Islet of Langerhans (tissue), 1 donor: ENCODE measurements around the gene LYG1.
"Not testable (repeated sequence)": the region's sequence is repeated elsewhere in the genome, so short reads cannot be mapped to it uniquely, and the experiment has no call there.

Source experiments
- FAIRE-seq: peaks from one replicate; lab custom pipeline; 2011; peaks lifted over from hg19 to GRCh38; lab: Jason Lieb, UNC

LYG1 gene

DNA sequence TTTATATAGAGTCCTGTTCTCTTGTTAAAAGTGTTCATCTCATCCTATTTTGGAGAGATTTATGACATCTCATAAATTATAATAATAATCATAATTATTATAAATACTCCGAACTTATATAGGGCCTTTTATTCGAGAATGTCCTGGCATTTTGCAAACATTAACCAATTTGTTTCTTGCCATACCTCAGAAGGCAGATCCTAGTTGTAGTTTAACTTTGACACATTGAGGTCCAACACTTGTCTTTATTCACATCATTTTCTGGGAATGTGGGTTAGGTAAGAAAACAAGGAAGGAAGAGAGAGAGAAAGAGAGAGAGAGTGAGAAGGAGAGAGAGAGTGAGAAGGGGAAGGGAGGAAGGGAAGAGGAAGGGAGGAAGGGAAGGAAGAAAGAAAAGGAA is at the start of gene LYG1:
Gene LYG1 (minus strand): TSS at position 101 of the 400 bp plus-strand sequence. CDS start 5,527 bp downstream, outside the sequence.
- not testable (repeated sequence) for FAIRE-seq

DNA sequence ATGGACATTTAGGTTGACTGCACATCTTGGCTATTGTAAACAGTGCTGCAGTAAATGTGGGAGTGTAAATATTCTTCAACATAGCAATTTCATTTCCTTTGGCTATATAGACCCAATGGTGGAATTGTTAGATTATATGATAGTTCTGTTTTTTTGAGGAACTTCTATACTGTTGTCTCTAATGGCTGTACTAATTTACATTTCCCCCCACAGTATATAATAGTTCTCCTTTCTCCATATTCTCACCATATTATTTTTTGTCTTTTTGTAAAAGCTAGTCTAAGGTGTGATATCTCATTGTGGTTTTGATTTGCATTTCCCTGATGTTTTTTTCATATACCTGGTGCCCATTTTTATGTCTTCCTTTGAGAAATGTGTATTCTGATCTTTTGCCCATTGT is 49.2 kb upstream of the LYG1 start:
- no peak for FAIRE-seq

DNA sequence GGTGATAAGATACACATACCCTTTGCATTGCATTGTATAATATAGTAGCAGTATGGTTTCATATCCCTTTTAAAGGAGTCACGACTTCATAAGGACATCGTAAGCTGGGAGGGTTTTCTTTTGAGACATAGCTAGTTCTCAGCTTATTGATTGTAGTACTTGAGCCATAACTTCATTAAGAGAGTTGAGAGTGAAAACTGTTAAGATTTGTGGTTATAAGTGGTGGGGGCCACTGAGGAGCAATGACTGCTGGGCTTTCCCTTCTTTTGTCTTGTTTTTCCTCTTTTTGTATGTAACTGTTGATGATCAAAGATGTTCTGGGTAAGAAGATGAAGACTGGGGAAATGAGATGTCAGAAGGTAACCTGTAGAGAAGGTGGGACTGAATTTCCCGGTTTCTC is 47.2 kb upstream of the LYG1 start:
- FAIRE-seq, result no peak

DNA sequence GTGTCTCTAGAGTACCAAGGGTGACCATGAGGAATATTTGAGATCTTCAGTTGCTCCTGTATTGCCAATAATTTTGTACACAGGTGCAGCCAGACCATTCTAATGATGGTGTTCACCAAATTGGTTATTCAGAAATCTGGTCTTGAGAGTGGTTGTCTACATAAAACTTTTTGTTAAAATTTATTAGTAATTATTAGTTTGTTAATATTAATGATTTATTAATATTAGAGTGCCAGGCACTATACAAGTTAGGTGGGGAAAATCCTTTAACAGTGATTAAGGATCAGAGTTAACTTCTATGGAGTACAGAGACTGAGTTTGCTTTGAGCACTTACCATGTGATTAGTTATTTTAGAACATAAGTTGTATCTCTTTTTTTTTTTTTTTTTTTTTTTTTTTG is 45.2 kb upstream of the LYG1 start:
- FAIRE-seq, result no peak

DNA sequence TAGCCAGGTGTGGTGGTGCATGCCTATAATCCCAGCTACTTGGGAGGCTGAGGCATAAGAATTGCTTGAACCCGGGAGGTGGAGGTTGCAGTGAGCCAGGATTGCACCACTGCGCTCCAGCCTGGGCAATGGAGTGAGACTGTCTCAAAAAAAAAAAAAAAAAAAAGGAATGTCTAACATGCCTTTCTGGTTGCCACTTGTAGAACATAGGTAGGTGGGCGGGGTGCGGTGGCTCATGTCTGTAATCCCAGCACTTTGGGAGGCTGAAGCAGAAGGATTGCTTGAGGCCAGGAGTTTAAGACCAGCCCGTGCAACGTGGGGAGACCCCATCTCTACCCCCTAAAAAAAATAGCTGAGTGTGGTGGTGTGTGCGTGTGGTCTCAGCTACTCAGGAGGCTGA is 44.4 kb upstream of the LYG1 start:
- not testable (repeated sequence) for FAIRE-seq

DNA sequence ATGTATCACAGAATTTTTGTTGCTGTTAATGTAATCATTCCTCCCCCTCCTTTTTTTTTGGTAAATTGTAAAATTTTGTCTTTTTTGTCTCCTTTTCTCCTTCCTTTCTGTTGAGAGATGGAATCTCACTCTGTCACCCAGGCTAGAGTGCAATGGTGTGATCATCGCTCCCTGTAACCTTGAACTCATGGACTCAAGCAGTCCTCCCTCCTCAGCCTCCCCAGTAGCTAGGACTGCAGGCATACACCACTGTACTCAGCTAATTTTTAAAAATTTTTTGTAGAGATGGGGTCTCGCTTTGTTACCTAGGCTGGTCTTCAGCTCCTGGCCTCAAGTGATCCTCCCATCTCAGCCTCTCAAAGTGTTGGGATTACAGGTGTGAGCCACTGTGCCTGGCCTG is 41.5 kb upstream of the LYG1 start:
- no peak for FAIRE-seq

DNA sequence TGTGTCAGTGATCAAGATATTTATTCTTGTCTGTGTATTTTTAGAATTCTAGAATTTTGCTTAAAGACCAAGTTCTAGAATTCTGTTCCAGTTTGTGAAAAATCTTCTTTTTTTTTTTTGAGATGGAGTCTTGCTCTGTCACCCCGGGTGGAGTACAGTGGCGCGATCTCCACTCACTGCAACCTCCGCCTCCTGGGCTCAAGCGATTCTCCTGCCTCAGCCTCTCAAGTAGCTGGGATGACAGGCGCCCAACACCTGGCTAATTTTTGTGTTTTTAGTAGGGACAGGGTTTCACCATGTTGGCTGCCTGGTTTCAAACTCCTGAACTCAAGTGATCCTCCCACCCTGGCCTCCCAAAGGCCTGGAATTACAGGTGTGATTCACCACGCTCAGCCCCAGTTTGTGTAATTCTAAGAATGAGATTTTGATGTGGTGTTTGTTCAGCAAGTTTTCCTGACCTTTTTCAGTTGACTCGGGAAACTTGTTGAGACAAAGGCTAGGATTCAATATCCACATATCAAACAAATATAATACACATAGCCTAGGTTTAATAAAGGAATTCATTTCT is 39.8 kb upstream of the LYG1 start:
- no peak for FAIRE-seq

DNA sequence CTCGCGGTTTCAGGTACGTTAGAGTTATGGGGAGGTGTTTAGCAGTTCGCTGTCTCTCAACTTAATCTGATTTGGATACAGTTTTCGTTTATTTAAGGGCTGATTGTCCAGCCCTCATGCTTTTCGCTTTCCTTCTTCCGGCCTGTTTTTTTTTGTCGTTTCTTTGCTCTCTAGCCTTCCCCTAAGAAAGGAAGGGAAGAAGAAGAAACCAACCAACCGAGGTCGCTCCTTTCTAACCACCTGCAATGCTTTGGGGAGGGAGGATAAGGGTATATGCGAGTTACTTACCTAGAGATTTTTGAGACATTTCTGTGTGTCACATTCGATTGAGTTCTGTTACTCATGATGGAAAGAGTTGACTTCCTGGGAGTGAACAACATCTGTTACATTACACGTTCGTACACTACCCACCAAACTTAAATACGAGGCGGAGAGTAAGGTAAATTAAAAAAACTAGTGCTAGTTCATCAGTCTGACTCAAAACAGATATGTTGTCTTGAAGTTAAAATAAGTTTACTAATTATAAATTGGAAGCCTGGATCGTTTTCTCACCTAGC is 37.1 kb upstream of the LYG1 start:
- FAIRE-seq, result no peak

DNA sequence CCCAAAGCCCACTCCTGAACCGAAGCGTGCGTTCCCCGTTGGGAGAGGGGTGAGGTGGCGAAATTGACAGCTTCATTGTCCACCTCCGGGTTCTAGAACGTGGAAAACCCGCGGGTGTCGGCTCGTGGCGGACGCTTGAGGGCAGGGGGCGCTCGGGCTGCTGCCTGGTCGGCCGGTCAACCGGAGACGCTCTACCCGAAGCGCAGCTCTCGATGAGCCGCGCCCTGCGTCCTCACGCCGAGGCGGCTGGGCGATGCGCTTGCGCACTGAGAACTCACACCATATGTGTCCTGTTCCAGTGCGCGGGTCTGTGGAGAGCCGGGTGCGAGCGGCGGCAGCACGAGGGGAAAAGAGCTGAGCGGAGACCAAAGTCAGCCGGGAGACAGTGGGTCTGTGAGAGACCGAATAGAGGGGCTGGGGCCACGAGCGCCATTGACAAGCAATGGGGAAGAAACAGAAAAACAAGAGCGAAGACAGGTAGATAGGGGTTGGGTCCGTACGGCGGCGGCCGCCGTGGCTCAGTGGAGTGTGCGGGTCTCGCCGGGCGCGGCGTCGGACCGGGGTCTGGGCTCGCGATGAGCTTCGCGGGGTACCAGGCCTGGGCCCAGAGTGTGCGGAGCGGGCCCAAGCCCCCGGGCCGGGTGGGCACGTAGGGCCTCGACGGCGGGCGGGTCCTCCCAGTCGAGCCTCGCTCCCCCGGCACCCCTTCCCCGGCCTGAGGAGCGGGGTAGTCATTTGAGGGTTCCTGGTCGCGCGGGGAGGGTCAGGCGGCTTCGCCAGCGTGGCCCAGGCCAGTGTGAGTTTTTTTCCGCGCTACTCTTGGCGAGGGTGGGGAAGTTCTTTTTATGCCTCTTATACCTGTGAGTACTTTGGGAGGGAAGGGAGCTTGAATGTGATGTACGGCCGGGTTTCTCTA is 36.4 kb upstream of the LYG1 start, which contains the start of gene EIF5B:
Gene EIF5B (plus strand): TSS at position 277 of the 916 bp plus-strand sequence. CDS start 166 bp downstream, at position 443.
- no peak for FAIRE-seq

DNA sequence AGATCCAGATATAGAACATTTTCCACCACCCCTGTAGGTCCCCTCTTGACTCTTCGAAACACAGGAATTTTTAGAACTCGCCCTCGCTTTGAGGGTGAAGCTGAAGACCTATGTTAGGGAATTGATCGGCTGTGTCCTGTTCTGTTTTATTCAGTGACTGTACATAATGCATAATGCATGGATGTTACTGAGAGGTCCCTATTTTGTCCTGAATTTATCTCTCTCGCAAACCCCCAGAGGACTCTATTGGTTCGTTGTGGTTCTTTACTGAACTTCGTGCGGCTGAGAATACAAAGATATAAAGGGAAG is 35.8 kb upstream of the LYG1 start:
- FAIRE-seq, result no peak

DNA sequence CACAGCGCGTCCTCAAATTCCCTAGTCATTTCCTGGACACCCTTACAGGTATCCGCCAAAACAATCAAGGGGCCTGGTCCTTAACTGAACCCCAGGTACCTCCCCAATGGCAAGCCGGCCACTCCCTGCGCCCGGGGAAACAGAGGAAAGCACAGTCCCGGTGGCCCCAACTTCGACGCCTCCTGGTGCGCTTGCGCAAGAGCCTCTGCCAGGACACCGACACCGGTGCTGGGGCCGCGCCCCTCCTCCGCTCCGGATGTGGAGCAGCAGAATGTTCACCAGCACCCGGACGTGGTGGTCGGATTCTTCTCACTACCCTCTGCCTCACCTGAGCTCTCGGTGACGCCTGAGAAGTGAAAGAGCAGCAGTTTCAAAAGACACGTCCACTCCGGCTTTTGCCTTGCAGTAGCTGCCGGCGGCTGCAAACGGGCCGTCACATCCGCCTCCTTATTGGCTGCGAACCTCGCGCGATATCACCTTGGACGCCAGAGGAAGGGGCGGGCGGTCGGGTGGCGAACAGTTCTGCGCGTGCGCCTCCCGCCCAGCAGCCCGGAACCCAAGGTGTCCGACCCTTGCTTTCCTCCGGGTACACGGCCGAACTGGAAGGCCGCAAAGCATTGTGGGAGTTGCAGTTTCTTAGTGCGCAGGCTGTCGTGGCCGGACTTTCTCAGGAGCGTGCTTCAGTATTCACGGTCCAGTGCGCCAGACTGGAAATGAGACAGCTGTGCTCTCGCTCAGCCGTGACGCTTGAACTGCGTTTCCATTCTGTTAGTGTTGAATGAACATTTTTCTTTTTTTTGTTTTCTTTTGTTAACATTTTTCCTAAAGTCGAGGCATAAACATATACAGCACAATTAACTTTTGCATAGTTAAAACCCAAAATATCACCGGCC is 35.2 kb upstream of the LYG1 start, which contains the start of gene TXNDC9:
Gene TXNDC9 (minus strand): TSS at position 423 of the 893 bp plus-strand sequence. CDS start 3,123 bp downstream, outside the sequence.
- no peak for FAIRE-seq

DNA sequence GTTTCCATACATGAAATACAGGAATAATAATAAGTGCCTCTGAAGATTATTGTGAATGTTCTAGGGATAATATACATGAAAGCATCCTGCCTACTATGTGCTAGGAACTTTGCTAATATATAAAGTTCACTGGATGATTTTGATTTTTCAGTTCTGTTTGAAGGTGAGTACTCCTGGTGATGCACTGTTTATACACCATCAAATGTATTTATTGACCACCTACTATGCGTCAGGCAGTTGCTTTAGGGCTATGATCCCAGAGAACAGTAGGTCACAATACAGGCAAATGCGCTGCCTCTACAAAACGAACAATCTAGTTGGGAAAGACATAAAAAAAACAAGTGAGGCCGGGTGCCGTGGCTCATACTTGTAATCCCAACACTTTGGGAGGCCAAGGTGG is 24.4 kb upstream of the LYG1 start:
- no peak for FAIRE-seq

DNA sequence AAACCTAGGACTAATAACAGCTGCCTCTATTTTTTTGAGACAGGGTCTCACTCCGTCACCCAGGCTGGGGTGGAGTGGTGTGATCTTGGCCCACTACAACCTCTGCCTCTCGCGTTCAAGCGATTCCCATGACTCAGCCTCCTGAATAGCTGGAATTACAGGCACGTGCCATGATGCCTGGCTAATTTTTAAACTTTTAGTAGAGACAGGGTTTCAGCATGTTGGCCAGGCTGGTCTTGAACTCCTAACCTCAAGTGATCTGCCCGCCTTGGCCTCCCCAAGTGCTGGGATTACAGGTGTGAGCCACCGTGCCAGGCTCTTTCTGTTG is 16.8 kb upstream of the LYG1 start:
- not testable (repeated sequence) for FAIRE-seq

DNA sequence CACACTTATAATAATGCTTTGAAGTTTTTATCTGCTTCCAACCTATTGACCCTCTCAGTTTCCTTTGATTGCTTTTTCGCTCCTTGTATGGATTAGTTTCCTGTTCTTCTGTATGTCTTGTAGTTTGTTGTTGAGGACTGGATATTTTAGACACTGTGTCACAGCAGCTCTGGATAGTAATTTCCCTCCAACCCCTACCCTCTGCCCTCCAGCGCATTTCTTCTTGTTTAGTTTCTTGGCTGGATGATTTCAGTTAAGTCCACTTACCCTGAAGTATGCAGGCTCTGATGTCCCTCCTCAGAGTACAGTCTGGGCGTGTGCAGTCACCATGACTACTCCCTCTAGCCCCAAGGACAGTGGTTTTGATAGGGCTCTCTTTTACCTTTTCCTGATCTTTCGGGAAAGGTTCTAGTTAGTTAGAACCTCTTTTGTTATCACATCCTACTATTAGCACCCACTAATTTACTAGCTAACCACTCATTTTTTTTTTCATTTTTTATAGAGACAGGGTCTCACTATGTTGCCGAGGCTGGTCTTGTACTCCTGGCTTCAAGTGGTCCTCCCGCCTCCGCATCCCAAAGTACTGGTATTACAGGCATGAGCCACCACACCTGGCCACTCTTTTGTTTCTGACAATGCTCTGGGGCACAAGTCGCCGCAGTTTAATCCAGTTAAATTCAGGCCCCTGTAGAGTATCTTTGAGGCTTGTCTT is 16.3 kb upstream of the LYG1 start:
- no peak for FAIRE-seq

DNA sequence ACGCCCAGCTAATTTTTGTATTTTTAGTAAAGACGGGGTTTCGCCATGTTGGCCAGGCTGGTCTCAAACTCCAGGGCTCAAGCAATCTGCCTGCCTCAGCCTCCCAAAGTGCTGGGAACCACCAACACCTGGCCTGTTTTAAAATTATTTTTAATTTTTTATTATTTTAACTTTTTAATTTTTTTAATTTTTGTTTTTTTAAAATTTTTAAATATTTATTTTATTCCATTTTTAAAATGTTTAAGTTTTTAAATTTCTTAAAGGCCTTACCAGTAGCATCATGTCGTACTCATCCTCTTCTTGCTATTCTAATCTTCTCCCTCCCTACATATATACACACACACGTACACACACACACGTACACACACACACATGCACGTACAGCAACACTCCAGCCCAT is 1.4 kb downstream of the LYG1 start:
- no peak for FAIRE-seq

DNA sequence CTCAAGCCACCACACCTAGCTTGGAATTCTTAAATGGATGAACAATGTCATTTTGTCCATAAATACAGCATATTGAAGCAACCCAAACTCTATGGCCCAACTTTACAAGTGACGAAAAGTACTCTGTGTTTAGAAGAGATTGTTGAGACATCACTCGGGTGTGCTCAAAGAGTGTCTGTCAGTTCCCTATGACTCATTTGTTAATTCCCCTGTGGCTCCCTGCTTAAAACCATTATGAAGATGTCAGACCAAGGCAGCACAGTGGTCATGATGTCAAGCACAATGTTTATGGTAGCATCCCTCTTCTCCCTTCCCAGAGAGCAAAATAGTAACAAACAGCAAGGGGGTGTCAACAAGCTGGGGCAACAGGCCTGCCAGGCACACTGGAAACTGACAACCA is 3.0 kb downstream of the LYG1 start:
- FAIRE-seq, result no peak

DNA sequence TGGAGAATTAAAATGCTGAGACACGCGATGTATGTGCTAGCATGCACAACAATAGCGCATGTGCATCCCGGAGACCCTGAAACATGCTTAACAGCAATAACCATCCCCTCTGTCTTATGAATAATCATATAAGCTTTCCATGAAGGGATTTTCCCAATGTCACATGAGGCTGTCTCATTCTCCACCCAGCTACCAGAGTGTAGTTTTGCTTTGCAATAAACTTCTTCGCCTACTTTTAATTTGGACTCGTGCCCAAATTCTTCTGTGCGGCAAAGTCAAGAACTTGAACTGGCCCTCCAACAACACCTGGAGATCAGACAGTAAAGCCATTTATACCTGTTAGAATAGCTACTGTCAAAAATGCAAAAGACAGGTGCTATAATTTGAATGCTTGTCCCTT is 15.5 kb downstream of the LYG1 start:
- FAIRE-seq, result no peak

DNA sequence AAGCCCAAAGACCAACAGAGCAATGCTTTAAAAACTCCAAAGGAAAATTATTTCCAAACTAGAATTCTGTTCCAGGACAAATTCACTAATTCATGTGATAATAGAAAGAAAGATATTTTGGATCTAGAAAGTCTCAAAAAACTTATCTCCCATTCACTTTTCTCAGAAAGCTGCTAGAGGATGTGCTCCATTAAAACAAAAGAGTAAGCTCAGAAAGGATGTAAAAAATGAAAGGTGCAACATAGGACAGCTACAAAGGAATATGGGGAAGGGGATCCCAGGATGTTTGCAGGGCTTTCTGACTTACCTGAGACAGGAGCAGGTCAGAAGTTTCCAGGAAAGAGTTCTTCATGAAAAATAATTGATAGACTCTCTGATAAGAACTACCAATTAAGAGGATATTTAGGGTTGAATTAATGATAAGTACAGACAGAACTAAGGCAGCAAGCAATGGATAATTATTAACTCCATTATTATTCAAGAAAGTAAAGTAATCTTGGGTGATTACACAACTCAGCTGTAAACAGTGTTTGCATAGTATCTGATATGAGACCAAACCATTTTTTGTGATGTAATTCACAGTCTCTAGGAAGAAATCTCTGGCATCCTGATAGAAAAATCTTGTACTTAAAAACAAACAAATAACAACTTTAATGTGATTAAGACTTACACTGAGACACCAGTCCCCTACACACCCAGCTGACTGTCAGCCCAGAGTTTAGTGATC is 20.9 kb downstream of the LYG1 start:
- FAIRE-seq, result no peak

DNA sequence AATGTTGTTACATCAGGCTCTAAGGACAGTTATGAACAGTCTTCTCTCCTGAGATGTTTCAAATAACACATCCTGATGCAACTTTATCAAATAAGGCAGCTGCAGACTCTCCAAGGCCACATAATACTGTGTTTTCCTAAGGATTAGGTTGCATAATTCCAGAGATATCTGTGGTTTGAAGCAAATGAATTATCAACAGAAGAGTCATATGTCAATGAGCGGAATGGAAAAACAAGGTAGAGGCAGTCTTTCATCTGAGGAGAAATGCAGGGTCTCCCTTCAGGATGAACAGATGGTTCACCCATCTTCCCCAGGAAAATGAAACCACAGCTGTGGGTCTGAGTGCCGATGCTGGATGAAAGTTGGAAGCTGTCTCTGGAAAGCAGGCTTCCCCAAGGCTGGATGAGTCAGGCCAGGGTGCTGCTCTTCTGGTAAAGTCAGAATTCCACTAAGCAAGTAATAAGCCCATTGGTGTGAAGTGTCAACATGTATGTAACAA is 22.2 kb downstream of the LYG1 start:
- no peak for FAIRE-seq

DNA sequence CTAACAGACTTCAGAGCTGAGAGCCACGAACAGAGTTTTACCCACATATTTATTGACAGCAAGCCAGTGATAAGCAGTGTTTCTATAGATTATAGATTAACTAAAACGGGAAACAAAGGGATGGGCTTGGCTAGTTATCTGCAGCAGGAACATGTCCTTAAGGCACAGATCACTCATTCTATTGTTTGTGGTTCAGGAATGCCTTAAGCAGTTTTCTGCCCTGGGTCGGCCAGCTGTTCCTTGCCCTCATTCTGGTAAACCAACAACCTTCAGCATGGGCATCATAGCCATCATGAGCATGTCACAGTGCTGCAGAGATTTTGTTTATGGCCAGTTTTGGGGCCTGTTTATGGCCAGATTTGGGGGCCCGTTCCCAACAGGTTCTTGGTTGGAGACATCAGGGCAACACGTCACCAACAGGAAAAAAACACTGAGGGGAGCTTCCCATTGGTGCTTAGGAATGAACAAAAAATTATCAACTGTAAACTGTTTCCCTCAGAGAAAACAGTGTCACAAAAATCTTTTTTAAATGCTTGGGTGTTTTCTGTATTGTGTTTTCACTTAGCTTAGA is 22.7 kb downstream of the LYG1 start:
- not testable (repeated sequence) for FAIRE-seq

DNA sequence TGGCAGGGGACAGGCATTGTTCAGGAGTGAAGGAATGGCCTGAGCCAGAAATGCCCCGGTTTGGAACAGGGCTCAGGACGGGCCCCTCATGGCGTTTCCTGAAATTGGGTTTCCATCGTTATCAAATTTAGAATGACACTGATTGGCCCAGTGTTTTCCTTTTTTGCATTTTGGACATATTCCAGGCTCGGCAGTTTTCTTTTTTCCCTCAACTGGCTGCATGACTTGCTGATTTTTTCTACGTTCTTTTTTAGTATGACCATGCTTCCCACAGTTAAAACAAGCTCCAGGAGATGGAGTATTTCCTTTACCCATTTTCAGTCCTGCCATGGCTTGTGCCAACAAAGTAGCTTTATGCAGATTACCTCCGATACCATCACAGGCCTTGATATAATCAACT is 25.1 kb downstream of the LYG1 start:
- FAIRE-seq, result no peak
